Left lung (tissue), 10 donors: ENCODE data around the gene ZNF296. TPM values are rescaled to one million over a fixed set of nuclear protein-coding genes. Genes with fewer than 3 reads are reported as not detected.

Experiments used
- ATAC-seq: fragments of 200-7000 bp; cut with Tn5 transposase; one replicate; pipeline ENCODE4 v1.9.1; 2020; ENCODE audit warnings: moderate library complexity
- DNase-seq, 4 donors: peaks; one replicate each; pipeline ENCODE4 v3.0.0-alpha.2; 2013 to 2020
- H3K27ac ChIP-seq, 2 donors: fragments of 200-600 bp; sonication (generic) in 1 of 2; one replicate each; pipeline versions ENCODE4 v1.5.0 to v1.8.0; 2020 to 2021
- H3K27me3 ChIP-seq, 2 donors: fragments of 200-600 bp; sonication (generic) in 1 of 2; one replicate each; pipeline versions ENCODE4 v1.5.0 to v1.8.0; 2020 to 2021
- H3K36me3 ChIP-seq, 2 donors: fragments of 200-600 bp; sonication (generic) in 1 of 2; one replicate each; pipeline versions ENCODE4 v1.5.0 to v1.8.0; 2020 to 2021
- H3K4me1 ChIP-seq, 2 donors: fragments of 200-600 bp; one replicate each; pipeline ENCODE4 v1.8.0; 2021
- H3K4me3 ChIP-seq, 2 donors: fragments of 200-600 bp; sonication (generic) in 1 of 2; one replicate each; pipeline versions ENCODE4 v1.5.0 to v1.8.0; 2020 to 2021; ENCODE audit warnings: mild to moderate bottlenecking in 1 of 2
- H3K9me3 ChIP-seq, 2 donors: fragments of 200-600 bp; sonication (generic) in 1 of 2; one replicate each; pipeline versions ENCODE4 v1.5.0 to v1.8.0; 2020 to 2021
- CTCF ChIP-seq, 2 donors: fragments of 200-600 bp; sonication (generic) in 1 of 2; IDR thresholded peaks; one replicate each; pipeline versions ENCODE4 v1.5.0 to v1.8.0; 2021; ENCODE audit warnings: antibody characterized with exemption in 2 of 2
- intact Hi-C, 2 donors: fragments of 100-400 bp; cut with DNase I; formaldehyde crosslinking; loops; one replicate each; pipeline versions ENCODE4 v1.11.2 to v1.14.2; 2022
- polyA plus RNA-seq, 6 donors: library from polyadenylated mRNA; unstranded; fragments of 120-200 nt; gene quantifications; one replicate each; pipeline ENCODE4 v1.2.1, GENCODE V29; 2013; ENCODE audit not compliant: insufficient read length in 6 of 6
- total RNA-seq, 2 donors: library from RNA; stranded (reverse); fragmentation: NEBNext Ultra II Directional; extraction: Animal tissue kit (Norgen Biotek cat#: 25700); gene quantifications; one replicate each; pipeline ENCODE4 v1.2.1, GENCODE V29; 2021
- donor health status: DM: no; HTN: yes; CAD: no.
- donor health status: DM: no; HTN: no; CAD: no.

The ZNF296 gene
- total and polyA plus RNA-seq, 8 donors = 0.43 to 2.0 (median 1.0) TPM

- H3K27ac ChIP-seq = no peak overlapping the region
- no peaks in the 10 kb centered on the region for H3K4me1 ChIP-seq
- no peak for TF ChIP-seq CTCF (IDR thresholded peaks at IDR 0.05)
- H3K4me3 ChIP-seq = no peak overlapping the region
- H3K9me3 ChIP-seq = no peaks in the 10 kb centered on the region
- no peak for ATAC-seq
- intact Hi-C loops = no loop called here
- peaks cover 0 to 72% of the 10 kb centered on the region in 2 donors for H3K36me3 ChIP-seq
- no peaks in the 10 kb centered on the region for H3K27me3 ChIP-seq
- DNase-seq = no peak
Observed at GRCh38 chr19:45023048-45023447, 53.2 kb downstream of the ZNF296 start.

GRCh38 chr19:45021971-45022370 is 54.3 kb downstream of the ZNF296 start:
- Histone ChIP-seq H3K27ac (no peak overlapping the region), H3K4me3 (no peak overlapping the region), H3K36me3 (peaks cover 0 to 61% of the 10 kb centered on the region in 2 donors), H3K27me3 (no peaks in the 10 kb centered on the region), H3K4me1 (no peaks in the 10 kb centered on the region), H3K9me3 (no peaks in the 10 kb centered on the region)
- intact Hi-C loops = no loop called here
- ATAC-seq (no peak), DNase-seq (no peak)
- TF ChIP-seq CTCF (IDR thresholded peaks at IDR 0.05) = no peak

Other genes with a start within 250 kb of the ZNF296 start
- gene NECTIN2, start 230.2 kb downstream of the ZNF296 start, total RNA-seq = 100 to 1,000 TPM in 1 of 2 donors, 10 to 100 TPM in 1; 86.7 to 145 TPM
- gene NECTIN2, start 230.2 kb downstream of the ZNF296 start, polyA plus RNA-seq = 10 to 100 TPM; 66.9 to 92.1 (median 77.6) TPM
- gene TOMM40, start 185.2 kb downstream of the ZNF296 start, total RNA-seq = 10 to 100 TPM; 42.0 to 79.9 TPM
- gene TOMM40, start 185.2 kb downstream of the ZNF296 start, polyA plus RNA-seq = 10 to 100 TPM; 28.8 to 48.2 (median 37.3) TPM
- 100 to 1,000 TPM; 196 to 757 TPM for gene APOE, start 170.7 kb downstream of the ZNF296 start, total RNA-seq
- gene APOE, start 170.7 kb downstream of the ZNF296 start, polyA plus RNA-seq = 10 to 100 TPM; 22.6 to 45.1 (median 32.6) TPM
- 100 to 1,000 TPM; 248 to 569 TPM for gene APOC1, start 161.9 kb downstream of the ZNF296 start, total RNA-seq
- gene APOC1, start 161.9 kb downstream of the ZNF296 start, polyA plus RNA-seq = 10 to 100 TPM in 4 of 6 donors, 1 to 10 TPM in 2; 9.2 to 14.0 (median 11.3) TPM
- gene APOC4, start 134.2 kb downstream of the ZNF296 start, total RNA-seq = not detected
- not detected for gene APOC4, start 134.2 kb downstream of the ZNF296 start, polyA plus RNA-seq
- 10 to 100 TPM; 20.2 to 27.6 TPM for gene APOC2, start 130.4 kb downstream of the ZNF296 start, total RNA-seq
- 1 to 10 TPM in 1 of 6 donors, under 1 TPM in 3, not detected in 2; 0.24 to 1.2 (median 0.41) TPM for gene APOC2, start 130.4 kb downstream of the ZNF296 start, polyA plus RNA-seq
- gene CLPTM1, start 121.1 kb downstream of the ZNF296 start, total RNA-seq = 100 to 1,000 TPM; 113 to 118 TPM
- gene CLPTM1, start 121.1 kb downstream of the ZNF296 start, polyA plus RNA-seq = 10 to 100 TPM; 67.1 to 84.0 (median 69.7) TPM
- 10 to 100 TPM; 13.2 to 18.7 TPM for gene RELB, start 75.0 kb downstream of the ZNF296 start, total RNA-seq
- 1 to 10 TPM; 3.7 to 6.0 (median 5.2) TPM for gene RELB, start 75.0 kb downstream of the ZNF296 start, polyA plus RNA-seq
- gene CLASRP, start 37.4 kb downstream of the ZNF296 start, total RNA-seq = 10 to 100 TPM; 62.9 to 77.5 TPM
- 10 to 100 TPM; 74.7 to 95.3 (median 85.9) TPM for gene CLASRP, start 37.4 kb downstream of the ZNF296 start, polyA plus RNA-seq
- 10 to 100 TPM; 20.9 to 24.0 TPM for gene GEMIN7, start 2.8 kb upstream of the ZNF296 start, total RNA-seq
- 10 to 100 TPM; 18.9 to 25.4 (median 21.5) TPM for gene GEMIN7, start 2.8 kb upstream of the ZNF296 start, polyA plus RNA-seq
- gene PPP1R37, start 16.7 kb upstream of the ZNF296 start, total RNA-seq = 10 to 100 TPM; 26.8 to 29.8 TPM
- gene PPP1R37, start 16.7 kb upstream of the ZNF296 start, polyA plus RNA-seq = 10 to 100 TPM; 17.3 to 27.4 (median 22.4) TPM
- not detected for gene NKPD1, start 84.5 kb upstream of the ZNF296 start, total RNA-seq
- under 1 TPM; 0.08 to 0.24 (median 0.17) TPM for gene NKPD1, start 84.5 kb upstream of the ZNF296 start, polyA plus RNA-seq
- 10 to 100 TPM; 13.0 to 13.6 TPM for gene TRAPPC6A, start 101.8 kb upstream of the ZNF296 start, total RNA-seq
- 10 to 100 TPM; 19.1 to 28.9 (median 24.1) TPM for gene TRAPPC6A, start 101.8 kb upstream of the ZNF296 start, polyA plus RNA-seq
- gene BLOC1S3, start 102.3 kb upstream of the ZNF296 start, total RNA-seq = 10 to 100 TPM; 13.8 to 15.8 TPM
- gene BLOC1S3, start 102.3 kb upstream of the ZNF296 start, polyA plus RNA-seq = 10 to 100 TPM in 1 of 6 donors, 1 to 10 TPM in 5; 7.8 to 10.5 (median 9.0) TPM
- 1 to 10 TPM; 3.2 to 3.3 TPM for gene EXOC3L2, start 168.9 kb upstream of the ZNF296 start, total RNA-seq
- gene EXOC3L2, start 168.9 kb upstream of the ZNF296 start, polyA plus RNA-seq = 1 to 10 TPM in 3 of 6 donors, under 1 TPM in 3; 0.85 to 2.4 (median 1.1) TPM
- 10 to 100 TPM; 24.6 to 33.7 TPM for gene MARK4, start 174.8 kb upstream of the ZNF296 start, total RNA-seq
- 10 to 100 TPM; 35.6 to 46.4 (median 38.9) TPM for gene MARK4, start 174.8 kb upstream of the ZNF296 start, polyA plus RNA-seq
- 1 to 10 TPM; 1.2 to 1.7 TPM for gene CKM, start 246.4 kb upstream of the ZNF296 start, total RNA-seq
- gene CKM, start 246.4 kb upstream of the ZNF296 start, polyA plus RNA-seq = under 1 TPM; 0.20 to 0.46 (median 0.29) TPM